ENCODE data around the gene TMEM240.
"Not testable (repeated sequence)": the region's sequence is repeated elsewhere in the genome, so short reads cannot be mapped to it uniquely, and the experiment has no call there.

DNA sequence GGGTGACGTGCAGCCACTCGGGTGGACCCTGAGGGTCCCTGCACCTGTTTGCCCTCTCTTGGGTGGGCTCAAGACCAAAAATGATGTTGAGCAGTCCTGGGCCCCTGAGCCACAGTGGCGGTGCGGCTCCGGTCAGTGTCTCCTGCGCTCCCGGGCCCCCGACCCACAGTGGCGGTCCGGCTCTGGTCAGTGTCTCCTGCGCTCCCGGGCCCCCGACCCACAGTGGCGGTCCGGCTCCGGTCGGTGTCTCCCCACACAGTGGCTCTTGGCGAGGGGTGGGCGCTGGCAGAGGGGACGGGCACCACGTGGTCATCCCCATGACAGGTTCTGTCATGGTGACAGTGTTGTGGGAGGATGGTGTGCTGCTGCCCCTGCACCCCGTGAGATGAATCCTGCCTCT is 46.1 kb downstream of the TMEM240 start:
- not testable (repeated sequence) for TF ChIP-seq EZH2 (IDR thresholded peaks at IDR 0.05); POLR2AphosphoS5 (IDR thresholded peaks at IDR 0.05; ENCODE audit: borderline replicate concordance, low read depth, low read length); FOXP2 (optimal IDR thresholded peaks at IDR 0.05; ENCODE audit: control extremely low read depth, extremely low read length, insufficient read depth)

Data from SK-N-MC (cell line).